ENCODE results near the gene DUOX2.

DUOX2 gene

DNA sequence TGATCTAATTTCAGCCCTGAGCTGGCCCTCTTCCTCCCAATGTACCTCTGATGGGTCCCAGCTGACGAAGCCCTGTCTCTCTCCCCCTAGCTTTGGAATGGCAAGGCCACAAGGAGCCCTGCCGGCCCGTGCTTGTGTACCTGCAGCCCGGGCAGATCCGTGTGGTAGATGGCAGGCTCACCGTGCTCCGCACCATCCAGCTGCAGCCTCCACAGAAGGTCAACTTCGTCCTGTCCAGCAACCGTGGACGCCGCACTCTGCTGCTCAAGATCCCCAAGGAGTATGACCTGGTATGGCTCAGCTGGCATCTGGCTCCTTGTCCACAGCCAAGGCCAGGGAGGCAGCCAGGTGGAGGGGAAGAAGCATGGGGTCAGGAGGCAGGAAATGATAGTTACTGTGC is 30.0 kb upstream of the DUOX2 start:
- TF ChIP-seq, protein P1, sequence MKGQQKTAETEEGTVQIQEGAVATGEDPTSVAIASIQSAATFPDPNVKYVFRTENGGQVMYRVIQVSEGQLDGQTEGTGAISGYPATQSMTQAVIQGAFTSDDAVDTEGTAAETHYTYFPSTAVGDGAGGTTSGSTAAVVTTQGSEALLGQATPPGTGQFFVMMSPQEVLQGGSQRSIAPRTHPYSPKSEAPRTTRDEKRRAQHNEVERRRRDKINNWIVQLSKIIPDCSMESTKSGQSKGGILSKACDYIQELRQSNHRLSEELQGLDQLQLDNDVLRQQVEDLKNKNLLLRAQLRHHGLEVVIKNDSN (IDR thresholded peaks at IDR 0.05): no peak
- no peak for TF ChIP-seq EGR1 (IDR thresholded peaks at IDR 0.05)
- TF ChIP-seq TCF12 (IDR thresholded peaks at IDR 0.05; ENCODE audit: low read depth): no peak
- TF ChIP-seq EP300 (IDR thresholded peaks at IDR 0.05; ENCODE audit: borderline replicate concordance): no peak
- TF ChIP-seq, protein P2, sequence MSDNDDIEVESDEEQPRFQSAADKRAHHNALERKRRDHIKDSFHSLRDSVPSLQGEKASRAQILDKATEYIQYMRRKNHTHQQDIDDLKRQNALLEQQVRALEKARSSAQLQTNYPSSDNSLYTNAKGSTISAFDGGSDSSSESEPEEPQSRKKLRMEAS (IDR thresholded peaks at IDR 0.05): no peak
- TF ChIP-seq, protein P3, sequence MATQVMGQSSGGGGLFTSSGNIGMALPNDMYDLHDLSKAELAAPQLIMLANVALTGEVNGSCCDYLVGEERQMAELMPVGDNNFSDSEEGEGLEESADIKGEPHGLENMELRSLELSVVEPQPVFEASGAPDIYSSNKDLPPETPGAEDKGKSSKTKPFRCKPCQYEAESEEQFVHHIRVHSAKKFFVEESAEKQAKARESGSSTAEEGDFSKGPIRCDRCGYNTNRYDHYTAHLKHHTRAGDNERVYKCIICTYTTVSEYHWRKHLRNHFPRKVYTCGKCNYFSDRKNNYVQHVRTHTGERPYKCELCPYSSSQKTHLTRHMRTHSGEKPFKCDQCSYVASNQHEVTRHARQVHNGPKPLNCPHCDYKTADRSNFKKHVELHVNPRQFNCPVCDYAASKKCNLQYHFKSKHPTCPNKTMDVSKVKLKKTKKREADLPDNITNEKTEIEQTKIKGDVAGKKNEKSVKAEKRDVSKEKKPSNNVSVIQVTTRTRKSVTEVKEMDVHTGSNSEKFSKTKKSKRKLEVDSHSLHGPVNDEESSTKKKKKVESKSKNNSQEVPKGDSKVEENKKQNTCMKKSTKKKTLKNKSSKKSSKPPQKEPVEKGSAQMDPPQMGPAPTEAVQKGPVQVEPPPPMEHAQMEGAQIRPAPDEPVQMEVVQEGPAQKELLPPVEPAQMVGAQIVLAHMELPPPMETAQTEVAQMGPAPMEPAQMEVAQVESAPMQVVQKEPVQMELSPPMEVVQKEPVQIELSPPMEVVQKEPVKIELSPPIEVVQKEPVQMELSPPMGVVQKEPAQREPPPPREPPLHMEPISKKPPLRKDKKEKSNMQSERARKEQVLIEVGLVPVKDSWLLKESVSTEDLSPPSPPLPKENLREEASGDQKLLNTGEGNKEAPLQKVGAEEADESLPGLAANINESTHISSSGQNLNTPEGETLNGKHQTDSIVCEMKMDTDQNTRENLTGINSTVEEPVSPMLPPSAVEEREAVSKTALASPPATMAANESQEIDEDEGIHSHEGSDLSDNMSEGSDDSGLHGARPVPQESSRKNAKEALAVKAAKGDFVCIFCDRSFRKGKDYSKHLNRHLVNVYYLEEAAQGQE (IDR thresholded peaks at IDR 0.05; ENCODE audit: low read depth): no peak
- TF ChIP-seq YY1 (IDR thresholded peaks at IDR 0.05; ENCODE audit: low read depth): no peak
- no peak for TF ChIP-seq RAD21 (IDR thresholded peaks at IDR 0.05; ENCODE audit: low read depth)
- no peak for TF ChIP-seq CREB1 (IDR thresholded peaks at IDR 0.05; ENCODE audit: low read depth)
- no peak for TF ChIP-seq NFIC (IDR thresholded peaks at IDR 0.05)
- no peak for TF ChIP-seq CEBPB (IDR thresholded peaks at IDR 0.05)
- no peak for TF ChIP-seq TEAD4 (IDR thresholded peaks at IDR 0.05)

DNA sequence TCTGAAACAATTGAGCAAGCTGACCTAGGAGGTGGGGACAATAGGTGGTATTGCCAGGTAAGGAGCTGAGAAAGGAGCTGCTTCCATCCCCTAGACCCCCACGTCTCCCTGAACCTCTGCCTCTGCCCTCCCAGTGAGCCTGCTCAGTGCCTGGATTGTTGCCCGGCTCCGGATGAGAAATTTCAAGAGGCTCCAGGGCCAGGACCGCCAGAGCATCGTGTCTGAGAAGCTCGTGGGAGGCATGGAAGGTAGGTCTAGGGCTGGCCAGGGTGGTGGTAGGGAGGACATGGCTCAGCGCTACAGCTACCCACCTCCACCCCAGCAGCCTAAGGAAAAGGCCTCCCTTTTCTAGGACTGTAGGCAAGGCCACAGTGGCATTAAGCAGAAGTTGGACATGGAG is 29.1 kb upstream of the DUOX2 start:
- TF ChIP-seq RAD21 (IDR thresholded peaks at IDR 0.05; ENCODE audit: low read depth) (no peak), NFIC (IDR thresholded peaks at IDR 0.05) (no peak), TCF12 (IDR thresholded peaks at IDR 0.05; ENCODE audit: low read depth) (no peak), FOXM1 (IDR thresholded peaks at IDR 0.05; ENCODE audit: borderline replicate concordance, low read depth) (no peak), YY1 (IDR thresholded peaks at IDR 0.05; ENCODE audit: low read depth) (no peak), CREB1 (IDR thresholded peaks at IDR 0.05; ENCODE audit: low read depth) (no peak), TEAD4 (IDR thresholded peaks at IDR 0.05) (no peak), TAF1 (IDR thresholded peaks at IDR 0.05; ENCODE audit: low read depth) (no peak), ZBTB7A (IDR thresholded peaks at IDR 0.05; ENCODE audit: low read depth) (no peak), CEBPB (IDR thresholded peaks at IDR 0.05) (no peak), EP300 (IDR thresholded peaks at IDR 0.05; ENCODE audit: borderline replicate concordance) (no peak), EGR1 (IDR thresholded peaks at IDR 0.05) (no peak)
- TF ChIP-seq, protein P1 (IDR thresholded peaks at IDR 0.05): no peak
- TF ChIP-seq, protein P3 (IDR thresholded peaks at IDR 0.05; ENCODE audit: low read depth): no peak
- TF ChIP-seq, protein P2 (IDR thresholded peaks at IDR 0.05): no peak

DNA sequence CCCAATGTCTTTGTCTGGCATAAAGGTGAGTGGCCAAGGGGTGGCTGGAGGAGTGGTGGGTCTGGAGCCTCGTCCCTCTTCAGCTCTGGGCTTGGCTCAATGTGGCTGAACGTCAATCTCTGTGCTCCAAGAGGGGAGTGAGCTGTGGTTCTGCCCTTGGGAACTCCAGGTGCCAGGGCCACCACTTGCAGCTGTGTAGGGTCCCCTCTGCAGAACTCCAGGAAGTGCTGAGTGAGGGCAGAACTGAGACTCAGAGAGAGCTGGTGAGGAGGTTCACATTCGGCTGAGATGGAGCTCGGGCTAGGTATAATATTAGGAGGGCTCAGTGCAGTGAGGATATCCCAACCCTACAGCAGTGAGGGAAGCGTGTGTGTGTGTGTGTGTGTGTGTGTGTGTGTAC is 27.4 kb upstream of the DUOX2 start:
- TF ChIP-seq RAD21 (IDR thresholded peaks at IDR 0.05; ENCODE audit: low read depth) (no peak), CEBPB (IDR thresholded peaks at IDR 0.05) (no peak), ZBTB7A (IDR thresholded peaks at IDR 0.05; ENCODE audit: low read depth) (no peak), TEAD4 (IDR thresholded peaks at IDR 0.05) (no peak), TAF1 (IDR thresholded peaks at IDR 0.05; ENCODE audit: low read depth) (no peak), FOXM1 (IDR thresholded peaks at IDR 0.05; ENCODE audit: borderline replicate concordance, low read depth) (no peak), TCF12 (IDR thresholded peaks at IDR 0.05; ENCODE audit: low read depth) (no peak), YY1 (IDR thresholded peaks at IDR 0.05; ENCODE audit: low read depth) (no peak), NFIC (IDR thresholded peaks at IDR 0.05) (no peak), EP300 (IDR thresholded peaks at IDR 0.05; ENCODE audit: borderline replicate concordance) (no peak), CREB1 (IDR thresholded peaks at IDR 0.05; ENCODE audit: low read depth) (no peak), EGR1 (IDR thresholded peaks at IDR 0.05) (no peak)
- TF ChIP-seq, protein P1 (IDR thresholded peaks at IDR 0.05): no peak
- TF ChIP-seq, protein P3 (IDR thresholded peaks at IDR 0.05; ENCODE audit: low read depth): no peak
- TF ChIP-seq, protein P2 (IDR thresholded peaks at IDR 0.05): no peak
